IMR-90 (cell line): ENCODE data around the gene PFDN1.
A peak's percentile ranks its signal among the peaks of the same experiment; 100 is the strongest.

Experiments
- CEBPB ChIP-seq: IDR thresholded peaks from 2 replicates; pipeline ENCODE4 v1.6.1; 2012; ENCODE audit warnings: low read depth, low read length, improper control_type of control experiment
- ELK1 ChIP-seq: fragments of 150-350 bp; IDR thresholded peaks from 2 replicates; pipeline ENCODE4 v1.6.1; 2016; ENCODE audit warnings: low read depth, mild to moderate bottlenecking, low read length, moderate library complexity, borderline replicate concordance
- FOS ChIP-seq: fragments of 150-350 bp; IDR thresholded peaks from 2 replicates; pipeline ENCODE4 v1.6.1; 2016; ENCODE audit warnings: low read depth, low read length
- MAFK ChIP-seq: IDR thresholded peaks from 2 replicates; pipeline ENCODE4 v1.6.1; 2012; ENCODE audit warnings: low read depth, low read length, improper control_type of control experiment
- MAZ ChIP-seq: IDR thresholded peaks from 2 replicates; pipeline ENCODE4 v1.6.1; 2012; ENCODE audit warnings: low read depth, mild to moderate bottlenecking, low read length, improper control_type of control experiment, moderate library complexity, borderline replicate concordance
- MXI1 ChIP-seq: IDR thresholded peaks from 2 replicates; pipeline ENCODE4 v1.6.1; 2012; ENCODE audit warnings: low read depth, mild to moderate bottlenecking, low read length, moderate library complexity, borderline replicate concordance
- POLR2A ChIP-seq: IDR thresholded peaks from 2 replicates; pipeline ENCODE4 v1.6.1; 2012; ENCODE audit warnings: mild to moderate bottlenecking, low read depth, low read length
- RAD21 ChIP-seq: IDR thresholded peaks from 2 replicates; pipeline ENCODE4 v1.6.1; 2012; ENCODE audit warnings: low read length, improper control_type of control experiment
- SMC3 ChIP-seq: fragments of 150-350 bp; IDR thresholded peaks from 2 replicates; pipeline ENCODE4 v1.6.1; 2016; ENCODE audit warnings: low read depth, mild to moderate bottlenecking, antibody characterized with exemption, low read length, moderate library complexity
- TF ChIP-seq, protein P1 (sequence below): conservative IDR thresholded peaks from 2 replicates; pipeline ENCODE4 v1.5.1; 2012; ENCODE audit warnings: mild to moderate bottlenecking, low read depth, low read length, improper control_type of control experiment
- TF ChIP-seq, protein P2 (sequence below): fragments of 150-350 bp; IDR thresholded peaks from 2 replicates; pipeline ENCODE4 v1.6.1; 2017; ENCODE audit warnings: mild to moderate bottlenecking, antibody characterized with exemption, low read length, low read depth

- TF ChIP-seq, protein P1, sequence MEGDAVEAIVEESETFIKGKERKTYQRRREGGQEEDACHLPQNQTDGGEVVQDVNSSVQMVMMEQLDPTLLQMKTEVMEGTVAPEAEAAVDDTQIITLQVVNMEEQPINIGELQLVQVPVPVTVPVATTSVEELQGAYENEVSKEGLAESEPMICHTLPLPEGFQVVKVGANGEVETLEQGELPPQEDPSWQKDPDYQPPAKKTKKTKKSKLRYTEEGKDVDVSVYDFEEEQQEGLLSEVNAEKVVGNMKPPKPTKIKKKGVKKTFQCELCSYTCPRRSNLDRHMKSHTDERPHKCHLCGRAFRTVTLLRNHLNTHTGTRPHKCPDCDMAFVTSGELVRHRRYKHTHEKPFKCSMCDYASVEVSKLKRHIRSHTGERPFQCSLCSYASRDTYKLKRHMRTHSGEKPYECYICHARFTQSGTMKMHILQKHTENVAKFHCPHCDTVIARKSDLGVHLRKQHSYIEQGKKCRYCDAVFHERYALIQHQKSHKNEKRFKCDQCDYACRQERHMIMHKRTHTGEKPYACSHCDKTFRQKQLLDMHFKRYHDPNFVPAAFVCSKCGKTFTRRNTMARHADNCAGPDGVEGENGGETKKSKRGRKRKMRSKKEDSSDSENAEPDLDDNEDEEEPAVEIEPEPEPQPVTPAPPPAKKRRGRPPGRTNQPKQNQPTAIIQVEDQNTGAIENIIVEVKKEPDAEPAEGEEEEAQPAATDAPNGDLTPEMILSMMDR: no peak
- TF ChIP-seq POLR2A (no peak), MAFK (peak; percentile 72), CEBPB (peak; percentile 79; the same call in 1 of the 2 replicates), RAD21 (no peak), FOS (no peak), SMC3 (peak; percentile 4; the same call in 1 of the 2 replicates), MAZ (no peak), MXI1 (no peak), ELK1 (no peak)
- TF ChIP-seq, protein P2, sequence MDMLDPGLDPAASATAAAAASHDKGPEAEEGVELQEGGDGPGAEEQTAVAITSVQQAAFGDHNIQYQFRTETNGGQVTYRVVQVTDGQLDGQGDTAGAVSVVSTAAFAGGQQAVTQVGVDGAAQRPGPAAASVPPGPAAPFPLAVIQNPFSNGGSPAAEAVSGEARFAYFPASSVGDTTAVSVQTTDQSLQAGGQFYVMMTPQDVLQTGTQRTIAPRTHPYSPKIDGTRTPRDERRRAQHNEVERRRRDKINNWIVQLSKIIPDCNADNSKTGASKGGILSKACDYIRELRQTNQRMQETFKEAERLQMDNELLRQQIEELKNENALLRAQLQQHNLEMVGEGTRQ: no peak
Observed at GRCh38 chr5:140295414-140295813, 7.5 kb downstream of the PFDN1 start.
